ENCODE measurements around the gene BLNK.

Gene BLNK

GRCh38 chr10:96287392-96288105 lies 16.2 kb upstream of the BLNK start:
- DNase-seq, result peak; percentile 55

- no peak for DNase-seq
Observed at GRCh38 chr10:96285331-96285752, 14.0 kb upstream of the BLNK start.

GRCh38 chr10:96283756-96284155 lies 12.4 kb upstream of the BLNK start:
- DNase-seq, result no peak

- DNase-seq, result no peak
Observed at GRCh38 chr10:96283351-96283750, 12.0 kb upstream of the BLNK start.

- DNase-seq, result no peak
Observed at GRCh38 chr10:96281444-96282029, 10.2 kb upstream of the BLNK start.

GRCh38 chr10:96280859-96281258 lies 9.5 kb upstream of the BLNK start:
- no peak for DNase-seq

GRCh38 chr10:96279191-96279641 lies 7.8 kb upstream of the BLNK start:
- DNase-seq, result no peak

GRCh38 chr10:96276831-96277230 lies 5.5 kb upstream of the BLNK start:
- DNase-seq, result no peak

- DNase-seq, result no peak
Observed at GRCh38 chr10:96276426-96276825, 5.1 kb upstream of the BLNK start.

GRCh38 chr10:96275685-96276418 lies 4.5 kb upstream of the BLNK start:
- DNase-seq, result peak; percentile 16

- DNase-seq, result no peak
Observed at GRCh38 chr10:96272316-96273280, 1.2 kb upstream of the BLNK start.

GRCh38 chr10:96270571-96270970 lies 798 bp downstream of the BLNK start:
- no peak for DNase-seq

- no peak for DNase-seq
Observed at GRCh38 chr10:96269438-96270300, 1.7 kb downstream of the BLNK start.

- no peak for DNase-seq
Observed at GRCh38 chr10:96268341-96268909, 2.9 kb downstream of the BLNK start.

GRCh38 chr10:96267234-96267705 lies 4.1 kb downstream of the BLNK start:
- no peak for DNase-seq

GRCh38 chr10:96266118-96266770 lies 5.1 kb downstream of the BLNK start:
- no peak for DNase-seq

GRCh38 chr10:96264938-96265337 lies 6.4 kb downstream of the BLNK start:
- DNase-seq, result no peak

- no peak for DNase-seq
Observed at GRCh38 chr10:96263669-96264068, 7.7 kb downstream of the BLNK start.

- no peak for DNase-seq
Observed at GRCh38 chr10:96263176-96263575, 8.2 kb downstream of the BLNK start.

- DNase-seq, result no peak
Observed at GRCh38 chr10:96261930-96262329, 9.4 kb downstream of the BLNK start.

GRCh38 chr10:96261132-96261531 lies 10.2 kb downstream of the BLNK start:
- no peak for DNase-seq

Data from DMS79 treated with DMSO at 0.1 percent for 48 hours (cell line).